Placental pericyte (primary cell): ENCODE data around the gene RPL22. TPM values are rescaled to one million over a fixed set of nuclear protein-coding genes. Genes with fewer than 3 reads are reported as not detected.

Experiments
- total RNA-seq: library from RNA; depleted of rRNA; stranded (reverse); fragments of >200 nt; gene quantifications from 2 replicates; pipeline ENCODE4 v1.2.3, GENCODE V29; 2012

RPL22 gene
- 51.7 and 96.9 TPM in 2 replicates for total RNA-seq

GRCh38 chr1:6199298-6200187 is at the start of gene RPL22:
TSS of gene RPL22 (minus strand) at chr1:6199595. CDS start at chr1:6199573, 22 bp downstream.

GRCh38 chr1:6243993-6244392 is 44.6 kb upstream of the RPL22 start, which contains the start of gene HES3:
TSS of gene HES3 (plus strand) at chr1:6244179. CDS start at chr1:6244366, 187 bp downstream.

GRCh38 chr1:6205849-6206519 is 6.6 kb upstream of the RPL22 start, which contains the start of gene RNF207:
TSS of gene RNF207 (plus strand) at chr1:6206119. CDS start at chr1:6206536, 417 bp downstream.

GRCh38 chr1:6180268-6180706 is 19.1 kb downstream of the RPL22 start, which contains the start of gene CHD5:
TSS of gene CHD5 (minus strand) at chr1:6180321. CDS start at chr1:6180023, 298 bp downstream.

Other genes with a start within 250 kb of the RPL22 start
- gene NPHP4, start 207.2 kb downstream of the RPL22 start, total RNA-seq, result 7.4 and 8.3 TPM in 2 replicates
- 3.1 and 3.6 TPM in 2 replicates for gene KCNAB2, start 153.7 kb downstream of the RPL22 start, total RNA-seq
- under 0.01 and 0.14 TPM in 2 replicates for gene CHD5, start 19.3 kb downstream of the RPL22 start, total RNA-seq
- 24.9 and 27.2 TPM in 2 replicates for gene RNF207, start 6.5 kb upstream of the RPL22 start, total RNA-seq
- gene ICMT, start 36.4 kb upstream of the RPL22 start, total RNA-seq, result 33.9 and 127 TPM in 2 replicates
- gene HES3, start 44.6 kb upstream of the RPL22 start, total RNA-seq, result not detected in 2 replicates
- gene GPR153, start 61.5 kb upstream of the RPL22 start, total RNA-seq, result 10.2 and 14.4 TPM in 2 replicates
- gene ACOT7, start 194.2 kb upstream of the RPL22 start, total RNA-seq, result 56.1 and 57.3 TPM in 2 replicates
- gene HES2, start 220.3 kb upstream of the RPL22 start, total RNA-seq, result 0.14 and 0.22 TPM in 2 replicates
- under 0.01 TPM in 1 of 2 replicates, not detected in the other for gene ESPN, start 225.2 kb upstream of the RPL22 start, total RNA-seq